ENCODE results near the gene UBXN10.

DNA sequence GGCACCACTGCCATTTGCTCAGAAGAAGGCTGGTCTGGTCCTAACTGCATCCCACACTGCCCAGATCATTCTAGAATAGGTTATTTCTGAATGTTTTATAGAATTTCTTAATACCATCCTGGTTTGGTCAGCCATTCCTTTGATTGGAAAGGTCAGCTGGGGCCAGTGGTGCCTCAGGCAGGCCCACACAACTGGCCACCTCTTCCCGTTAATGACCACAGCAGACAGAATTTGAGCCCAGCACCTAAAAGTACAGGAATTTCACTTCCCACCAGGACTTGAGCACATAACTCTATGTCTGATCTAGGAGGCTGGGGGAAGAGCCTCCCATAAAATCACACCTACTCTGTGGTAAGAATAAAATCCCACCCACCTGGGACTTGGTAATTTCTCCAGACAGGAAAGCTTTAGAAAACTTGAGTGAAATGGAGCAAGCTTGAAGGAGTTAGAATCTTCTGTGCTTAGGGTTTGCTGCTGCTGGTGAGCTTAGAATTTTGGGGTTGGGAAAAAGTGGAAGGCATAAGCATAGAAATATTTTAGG, 7.0 kb downstream of the UBXN10 start:
- TF ChIP-seq POLR2A (IDR thresholded peaks at IDR 0.05; ENCODE audit: insufficient read depth in 1 of 2, low read depth in 2 of 2, low read length in 2 of 2), result no peak
- no peak for TF ChIP-seq TAF1 (CRISPR knock-in tag; IDR thresholded peaks at IDR 0.05)
- TF ChIP-seq, protein P1, sequence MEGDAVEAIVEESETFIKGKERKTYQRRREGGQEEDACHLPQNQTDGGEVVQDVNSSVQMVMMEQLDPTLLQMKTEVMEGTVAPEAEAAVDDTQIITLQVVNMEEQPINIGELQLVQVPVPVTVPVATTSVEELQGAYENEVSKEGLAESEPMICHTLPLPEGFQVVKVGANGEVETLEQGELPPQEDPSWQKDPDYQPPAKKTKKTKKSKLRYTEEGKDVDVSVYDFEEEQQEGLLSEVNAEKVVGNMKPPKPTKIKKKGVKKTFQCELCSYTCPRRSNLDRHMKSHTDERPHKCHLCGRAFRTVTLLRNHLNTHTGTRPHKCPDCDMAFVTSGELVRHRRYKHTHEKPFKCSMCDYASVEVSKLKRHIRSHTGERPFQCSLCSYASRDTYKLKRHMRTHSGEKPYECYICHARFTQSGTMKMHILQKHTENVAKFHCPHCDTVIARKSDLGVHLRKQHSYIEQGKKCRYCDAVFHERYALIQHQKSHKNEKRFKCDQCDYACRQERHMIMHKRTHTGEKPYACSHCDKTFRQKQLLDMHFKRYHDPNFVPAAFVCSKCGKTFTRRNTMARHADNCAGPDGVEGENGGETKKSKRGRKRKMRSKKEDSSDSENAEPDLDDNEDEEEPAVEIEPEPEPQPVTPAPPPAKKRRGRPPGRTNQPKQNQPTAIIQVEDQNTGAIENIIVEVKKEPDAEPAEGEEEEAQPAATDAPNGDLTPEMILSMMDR (CRISPR knock-in tag; IDR thresholded peaks at IDR 0.05), result no peak
- no peak for TF ChIP-seq ZNF274 (CRISPR knock-in tag; IDR thresholded peaks at IDR 0.05)
- TF ChIP-seq, protein P2, sequence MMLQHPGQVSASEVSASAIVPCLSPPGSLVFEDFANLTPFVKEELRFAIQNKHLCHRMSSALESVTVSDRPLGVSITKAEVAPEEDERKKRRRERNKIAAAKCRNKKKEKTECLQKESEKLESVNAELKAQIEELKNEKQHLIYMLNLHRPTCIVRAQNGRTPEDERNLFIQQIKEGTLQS (CRISPR knock-in tag; IDR thresholded peaks at IDR 0.05), result no peak
- TF ChIP-seq ZNF12 (CRISPR knock-in tag; IDR thresholded peaks at IDR 0.05), result no peak
